ENCODE measurements around the gene VSTM2L.
A peak's percentile ranks its signal among the peaks of the same experiment; 100 is the strongest.

The VSTM2L gene

DNA sequence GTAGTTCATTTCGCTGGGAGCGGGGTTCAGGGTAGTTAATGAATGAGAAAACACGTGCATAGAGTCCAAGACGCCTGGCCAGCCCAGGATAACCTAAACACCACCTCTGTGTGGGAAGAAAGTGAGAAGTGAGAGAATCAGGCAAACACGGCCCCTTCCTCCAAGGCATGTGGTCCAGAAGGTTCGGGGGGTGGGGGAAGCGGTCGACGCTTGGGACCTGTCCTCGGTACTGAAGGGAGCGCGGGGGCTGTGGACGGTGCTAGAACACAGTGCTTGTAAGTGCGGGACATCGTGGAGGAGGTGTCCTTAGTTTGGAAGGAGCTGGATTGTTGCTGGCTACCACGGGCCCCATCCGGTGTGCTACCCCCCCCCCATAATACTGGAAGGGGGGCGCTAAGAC lies 1.7 kb upstream of the VSTM2L start:
- peak; percentile 82 for DNase-seq (ENCODE audit: low spot score)

DNA sequence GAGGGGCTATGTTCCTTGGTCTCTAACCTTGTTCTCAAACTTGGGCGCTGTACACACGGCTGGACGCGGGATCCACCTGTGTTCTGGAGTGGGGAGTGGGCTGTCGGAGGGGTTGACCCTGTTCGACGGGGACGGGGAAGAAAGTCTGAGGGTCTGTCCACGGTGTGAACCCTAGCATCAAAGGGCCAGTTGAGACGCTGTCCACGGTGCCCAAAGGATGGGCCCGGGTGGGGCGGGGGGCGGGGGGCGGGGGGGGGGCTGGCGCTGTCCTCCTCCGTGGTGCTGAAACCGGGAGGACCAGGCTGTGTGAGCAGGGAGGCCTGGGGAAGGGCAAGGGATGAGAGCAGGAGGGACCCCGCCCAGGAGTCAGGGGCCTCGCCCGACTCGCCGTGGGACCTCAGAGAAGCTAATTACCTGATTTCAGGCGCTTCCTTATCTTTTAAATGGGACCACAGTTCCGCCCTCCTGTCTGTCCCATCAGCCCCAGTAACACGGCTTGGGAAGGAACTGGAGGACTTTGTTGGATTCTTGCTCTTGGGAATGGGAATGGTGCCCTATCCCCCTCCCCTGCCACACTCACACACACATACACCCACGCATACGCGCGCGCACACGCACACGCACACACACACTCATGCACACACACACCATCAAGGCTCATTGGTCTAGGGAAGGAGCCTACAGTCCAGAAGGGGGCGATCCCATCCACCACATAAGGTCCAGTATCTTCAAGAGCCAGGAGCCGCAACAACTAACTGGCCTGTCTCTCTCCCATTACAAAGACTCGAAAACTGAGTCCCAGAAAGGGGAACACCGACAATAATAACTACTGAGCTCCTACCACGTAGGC lies 1.0 kb upstream of the VSTM2L start:
- DNase-seq (ENCODE audit: low spot score), result peak; percentile 85

DNA sequence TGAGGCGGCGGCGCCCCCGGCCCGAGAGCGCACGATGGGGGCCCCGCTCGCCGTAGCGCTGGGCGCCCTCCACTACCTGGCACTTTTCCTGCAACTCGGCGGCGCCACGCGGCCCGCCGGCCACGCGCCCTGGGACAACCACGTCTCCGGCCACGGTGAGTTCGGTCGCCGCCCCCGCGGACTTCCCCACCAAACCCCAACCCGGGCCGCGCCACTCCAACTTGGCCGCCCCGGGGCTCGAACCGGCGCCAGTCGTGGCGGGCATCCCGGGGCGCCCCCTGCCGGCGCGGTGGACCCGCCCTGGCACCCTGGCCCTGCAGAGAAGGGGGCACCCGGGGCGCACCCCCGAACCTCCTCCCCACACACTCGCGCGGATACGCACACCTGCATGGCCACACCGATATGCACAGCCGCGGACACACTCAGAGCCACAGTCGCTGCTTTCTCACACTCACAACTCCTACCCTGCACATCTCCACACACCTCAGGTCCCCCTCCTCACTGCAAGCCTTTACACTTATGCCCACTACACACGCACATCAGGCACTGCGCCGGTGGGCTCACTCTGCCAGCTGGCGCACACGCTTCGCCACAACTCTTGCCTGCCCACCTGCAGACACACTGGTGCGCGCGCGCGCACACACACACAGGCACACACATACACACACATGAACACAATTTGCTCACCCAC lies 535 bp downstream of the VSTM2L start:
- DNase-seq (ENCODE audit: low spot score), result peak; percentile 73

DNA sequence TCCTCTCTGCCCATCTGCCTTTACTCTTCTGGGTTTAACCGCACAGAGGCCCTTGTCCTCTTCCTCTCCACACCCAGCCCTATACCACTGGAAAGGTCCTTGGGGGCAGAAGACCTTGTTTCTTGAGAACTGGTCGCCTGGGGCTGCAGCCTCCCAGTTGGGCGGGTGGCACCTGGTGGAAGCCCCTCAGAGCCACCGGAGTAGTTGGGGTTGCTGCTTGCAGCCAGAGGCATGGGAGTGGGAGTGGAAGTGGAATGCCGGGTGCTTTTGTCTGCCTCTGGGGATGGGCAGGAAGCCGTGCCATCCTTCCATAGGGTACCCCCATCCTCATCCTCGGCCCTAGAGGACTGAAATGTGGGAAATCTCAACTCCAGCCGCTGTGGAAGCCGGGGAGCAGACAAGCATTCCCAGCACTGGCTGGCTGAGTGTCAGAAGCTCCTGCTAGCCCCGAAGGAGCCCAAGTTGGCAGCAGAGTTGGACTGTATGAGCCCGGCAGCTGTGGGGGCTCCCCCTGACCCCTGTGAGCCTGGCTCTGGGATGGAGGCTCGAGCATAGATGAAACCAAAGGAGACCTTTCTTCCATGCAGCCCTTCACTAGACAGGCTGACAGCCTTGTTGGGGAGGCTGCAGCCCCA lies 1.2 kb downstream of the VSTM2L start:
- no peak for DNase-seq (ENCODE audit: low spot score)

DNA sequence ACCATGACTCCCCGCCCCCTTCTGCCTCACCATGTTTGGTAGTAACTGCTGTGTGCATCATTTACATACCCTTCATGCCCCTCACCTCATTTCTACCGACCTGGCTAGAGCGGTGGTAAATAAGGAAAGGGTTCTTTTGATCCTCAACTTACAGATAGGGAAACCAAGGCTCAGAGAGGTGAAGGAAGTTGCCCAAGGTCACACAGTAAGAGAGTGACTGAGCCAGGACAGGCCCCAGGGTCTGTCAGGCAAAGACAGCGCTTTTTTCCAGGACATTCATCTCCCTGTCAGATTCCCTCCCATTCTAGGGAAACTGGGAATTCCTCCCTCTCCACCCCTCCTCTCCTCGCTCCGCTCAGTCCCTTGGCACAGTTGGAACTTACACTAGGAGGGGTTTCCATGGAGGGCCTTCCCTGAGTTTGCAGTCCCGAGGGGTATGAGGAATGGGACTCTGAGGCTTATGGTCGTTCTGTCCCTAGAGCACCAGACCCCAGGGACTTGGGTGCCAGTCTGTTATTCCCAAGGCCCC lies 2.0 kb downstream of the VSTM2L start:
- DNase-seq (ENCODE audit: low spot score), result no peak

DNA sequence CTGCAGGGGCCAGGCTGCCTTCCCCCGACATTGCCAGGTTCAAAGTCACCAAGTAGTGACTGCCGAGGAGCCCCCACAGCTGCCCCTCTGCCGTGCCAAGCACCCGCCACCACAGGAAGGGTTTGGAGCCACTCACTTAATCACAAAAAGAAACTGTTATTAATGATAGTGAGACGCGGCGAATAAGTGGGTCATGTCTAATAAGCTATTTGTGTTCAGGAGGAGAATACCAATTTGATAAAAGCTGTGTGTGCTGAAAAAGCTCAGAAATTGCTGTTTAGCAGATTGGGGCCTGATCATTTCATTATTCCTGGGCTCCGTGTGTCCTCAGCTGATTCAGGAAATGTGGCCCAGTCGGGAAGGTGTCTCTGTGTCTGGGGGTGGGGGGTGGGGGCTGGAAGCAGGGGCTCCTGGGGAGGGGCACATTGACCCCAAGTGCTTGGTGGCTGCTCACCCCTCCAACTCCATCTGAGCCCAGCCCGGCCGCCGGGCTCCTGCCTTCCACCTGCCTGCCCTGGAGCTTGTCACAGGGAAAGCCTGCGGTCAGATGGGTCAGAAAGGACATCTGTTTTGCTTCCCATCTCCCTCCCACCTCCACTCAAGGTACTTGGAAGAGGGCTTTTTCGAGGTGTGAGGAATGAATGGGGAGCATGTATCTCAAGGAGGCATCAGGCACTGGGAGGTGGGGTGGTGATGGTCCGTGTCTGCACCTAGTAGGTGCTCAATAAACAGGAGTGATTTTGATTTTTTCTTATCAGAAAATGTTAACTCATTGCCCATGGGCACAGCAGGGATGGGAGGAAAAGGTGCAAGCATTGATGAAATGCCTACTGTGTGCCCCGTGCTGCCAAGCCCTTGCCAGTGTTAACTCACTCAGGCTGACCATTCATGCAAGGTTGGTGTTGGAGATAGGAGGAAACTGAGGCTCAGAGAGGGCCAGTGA lies 3.0 kb downstream of the VSTM2L start:
- DNase-seq (ENCODE audit: low spot score), result no peak

DNA sequence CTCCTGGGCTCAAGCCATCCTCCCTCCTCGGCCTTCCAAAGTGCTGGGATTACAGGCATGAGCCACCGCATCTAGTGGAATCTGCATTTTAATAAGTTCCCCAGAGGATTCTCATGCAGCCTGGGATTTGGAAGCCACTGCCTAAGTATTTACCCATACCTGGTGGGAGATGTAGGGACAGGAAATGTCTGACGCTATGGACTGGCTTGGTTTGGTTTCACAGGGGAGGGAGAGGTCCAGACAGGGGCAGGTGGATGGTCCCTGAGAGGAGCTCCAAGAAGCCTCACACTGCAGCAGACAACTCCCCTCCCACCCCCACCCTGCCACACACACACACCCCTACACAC lies 4.4 kb downstream of the VSTM2L start:
- no peak for DNase-seq (ENCODE audit: low spot score)

DNA sequence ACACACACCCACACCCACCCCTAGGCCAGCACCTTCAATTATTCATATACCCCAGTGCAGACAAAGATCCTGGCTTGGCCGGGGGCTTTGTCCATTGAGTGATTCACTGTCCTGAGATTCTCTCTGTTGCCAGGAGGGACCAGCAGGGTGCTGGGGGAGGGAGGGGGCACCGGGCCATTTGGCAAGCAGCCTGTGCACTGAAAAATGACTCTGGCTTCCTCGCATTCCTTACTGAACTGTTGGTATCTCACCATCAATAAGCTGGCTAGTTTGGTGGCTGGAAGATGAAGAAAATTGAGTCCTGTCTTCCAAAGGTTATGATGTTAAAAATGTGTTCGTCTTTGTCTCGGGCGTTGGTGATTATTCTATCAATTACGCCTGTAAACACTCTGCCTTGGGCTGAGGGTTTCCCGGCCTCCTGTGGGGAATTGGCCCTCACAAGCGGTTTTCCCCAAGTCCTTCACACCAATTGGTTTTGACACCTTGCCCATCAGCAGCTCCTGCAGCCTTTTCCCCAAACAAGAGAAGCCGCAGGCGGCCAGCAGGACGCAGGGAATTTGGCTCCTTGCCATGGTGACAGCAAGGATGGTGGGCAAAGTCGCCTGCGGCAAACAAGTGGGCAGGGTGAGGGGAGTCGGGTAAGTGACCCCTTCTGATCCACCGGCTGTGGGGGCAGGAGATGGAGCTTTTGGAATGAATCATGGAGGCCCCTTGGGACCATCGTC lies 4.9 kb downstream of the VSTM2L start:
- peak; percentile 74 for DNase-seq (ENCODE audit: low spot score)

DNA sequence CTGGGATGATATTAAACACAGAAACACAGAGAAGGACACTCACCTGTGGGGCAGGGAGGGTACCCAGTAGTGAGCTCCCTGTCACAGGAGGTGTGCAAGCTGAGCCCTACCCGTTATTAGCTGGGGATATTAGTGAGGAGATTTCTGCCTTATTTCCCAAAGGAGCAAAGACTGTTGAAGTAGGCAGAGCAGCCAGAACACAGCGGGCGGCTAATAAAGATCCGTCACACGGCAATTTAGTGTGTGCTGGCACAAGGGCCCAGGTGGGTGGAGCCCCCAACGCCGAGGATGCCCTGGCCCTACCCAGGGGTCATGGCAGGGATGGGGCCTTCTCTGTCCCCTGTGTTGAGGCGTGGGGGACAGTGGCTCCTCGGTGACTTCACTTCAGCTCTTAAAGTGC lies 8.3 kb downstream of the VSTM2L start:
- no peak for DNase-seq (ENCODE audit: low spot score)

DNA sequence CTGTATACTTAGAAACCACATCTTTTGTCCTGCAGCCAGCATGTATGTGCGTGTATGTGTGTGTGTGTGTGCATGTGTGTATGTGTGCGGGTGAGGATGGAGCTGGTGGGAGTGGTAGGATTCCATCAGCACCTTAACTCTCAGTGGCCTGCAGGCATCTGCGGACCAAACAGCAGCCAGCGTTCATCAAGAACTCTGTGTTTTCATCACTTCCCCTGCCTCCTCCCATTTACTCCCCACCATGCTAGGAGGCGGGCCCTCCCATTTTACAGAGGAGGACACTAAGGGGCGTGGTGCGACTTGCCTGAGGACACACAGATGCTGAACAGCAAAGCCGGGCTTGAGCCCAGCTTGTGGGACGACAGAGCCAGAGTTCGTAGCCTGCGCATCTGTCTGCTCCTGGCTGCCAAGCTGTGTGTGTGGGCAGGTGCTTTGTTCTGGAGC lies 8.9 kb downstream of the VSTM2L start:
- peak; percentile 52 for DNase-seq (ENCODE audit: low spot score)

DNA sequence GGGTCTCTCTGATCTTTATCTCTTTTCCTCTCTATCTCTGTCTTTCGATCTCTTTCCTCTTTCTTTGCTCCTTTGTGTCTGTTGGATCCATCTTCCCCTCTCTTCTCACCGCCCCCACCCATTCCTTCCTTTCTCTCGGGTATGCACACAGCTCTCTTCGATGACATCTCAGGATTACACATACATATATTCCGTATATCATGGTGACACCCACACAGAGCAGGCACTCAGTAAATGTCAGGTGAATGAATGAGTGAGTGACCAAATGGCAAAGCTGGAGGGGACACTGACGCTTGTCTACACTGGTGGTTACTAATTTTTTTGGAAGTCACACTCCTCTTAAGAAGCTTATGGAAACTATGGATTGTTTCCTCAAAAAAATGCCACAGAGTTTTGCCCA lies 9.9 kb downstream of the VSTM2L start:
- no peak for DNase-seq (ENCODE audit: low spot score)

DNA sequence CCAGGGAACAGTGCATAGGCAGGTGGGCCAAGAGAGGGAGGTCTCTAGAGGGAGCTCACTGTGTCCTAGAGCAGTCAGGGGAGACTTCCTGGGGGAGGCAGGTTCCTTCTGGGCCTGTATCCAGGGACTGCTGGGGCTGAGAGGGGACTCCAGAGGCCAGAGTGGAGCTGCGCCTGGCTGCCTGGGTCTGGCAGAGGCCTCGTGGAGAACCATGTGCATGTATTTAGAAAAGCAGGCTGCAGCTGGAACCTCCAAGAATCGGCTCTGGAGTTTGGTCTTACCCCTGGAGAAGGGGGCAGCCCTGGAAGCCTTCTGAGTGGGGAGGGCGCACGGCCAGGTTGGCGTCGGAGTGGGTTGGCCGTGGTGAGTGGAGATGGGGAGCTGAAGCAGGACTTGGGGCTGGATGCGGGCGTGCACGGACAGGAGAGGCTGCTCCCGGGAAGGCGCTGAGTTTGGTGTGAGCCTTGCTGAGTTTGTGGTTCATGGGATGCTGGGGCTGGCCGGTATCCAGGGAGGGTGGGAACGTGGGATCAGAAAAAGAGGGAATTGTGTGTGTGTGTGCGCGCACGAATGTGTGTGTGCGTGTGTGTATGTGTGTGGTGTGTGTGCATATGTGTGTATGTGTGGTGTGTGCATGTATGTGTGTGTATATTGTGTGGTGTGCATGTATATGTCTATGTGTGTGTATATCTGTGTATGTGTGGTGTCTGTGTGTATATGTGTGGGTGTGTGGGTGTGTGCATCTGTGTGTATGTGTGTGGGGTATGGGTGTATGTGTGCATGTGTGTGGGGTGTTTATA lies 10.8 kb downstream of the VSTM2L start:
- DNase-seq (ENCODE audit: low spot score), result no peak

DNA sequence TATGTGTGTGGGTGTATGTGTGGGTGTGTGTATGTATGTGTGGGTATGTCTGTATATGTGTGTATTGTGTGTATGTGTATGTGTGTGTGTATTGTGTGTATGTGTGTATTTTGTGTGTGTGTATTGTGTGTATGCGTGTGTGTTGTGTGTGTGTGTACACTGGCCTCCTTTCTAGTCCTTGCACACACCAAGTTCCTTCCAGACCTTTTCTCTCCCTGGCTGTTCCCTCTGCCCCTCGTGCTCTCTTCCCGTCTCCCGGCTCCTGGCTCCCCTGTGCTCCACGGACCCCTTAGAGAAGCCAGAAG lies 11.4 kb downstream of the VSTM2L start:
- no peak for DNase-seq (ENCODE audit: low spot score)

DNA sequence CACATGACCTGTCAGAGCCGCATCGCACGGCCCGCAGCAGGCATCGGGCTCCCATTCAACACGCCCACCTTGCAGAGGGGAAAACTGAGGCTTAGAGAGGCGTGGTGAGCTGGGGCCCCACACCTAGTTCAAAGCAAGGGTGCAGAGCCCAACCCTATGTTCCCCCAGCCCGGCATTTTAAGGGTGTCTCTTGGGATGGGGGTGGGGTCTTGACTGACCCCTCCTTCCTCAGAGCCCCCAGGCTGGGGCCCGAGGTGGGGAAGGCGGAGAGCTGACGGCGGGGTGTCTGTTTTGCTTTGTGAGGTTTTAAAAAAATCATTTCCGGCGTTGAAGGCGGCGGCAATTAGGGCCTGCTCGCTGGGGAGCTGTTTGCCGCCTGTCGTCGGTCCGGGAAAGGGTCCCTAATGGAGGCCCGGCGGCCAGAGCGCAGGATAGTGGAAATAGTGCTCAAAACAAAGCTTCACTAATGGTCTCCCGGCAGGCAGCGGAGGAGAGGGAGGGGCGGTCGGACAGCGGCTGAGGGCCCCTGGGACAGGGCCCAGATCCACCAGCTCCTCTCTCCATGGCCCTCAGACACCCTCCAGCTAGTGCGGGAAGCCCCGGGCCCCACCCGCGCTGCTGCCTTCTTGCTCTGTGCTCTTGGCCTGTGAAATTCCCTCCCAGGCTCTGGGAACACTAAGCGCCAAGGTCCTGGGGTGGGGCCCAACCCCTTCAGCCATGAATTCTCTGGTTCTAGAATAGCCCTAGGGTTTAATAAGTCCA lies 11.9 kb downstream of the VSTM2L start:
- DNase-seq (ENCODE audit: low spot score), result peak; percentile 81

DNA sequence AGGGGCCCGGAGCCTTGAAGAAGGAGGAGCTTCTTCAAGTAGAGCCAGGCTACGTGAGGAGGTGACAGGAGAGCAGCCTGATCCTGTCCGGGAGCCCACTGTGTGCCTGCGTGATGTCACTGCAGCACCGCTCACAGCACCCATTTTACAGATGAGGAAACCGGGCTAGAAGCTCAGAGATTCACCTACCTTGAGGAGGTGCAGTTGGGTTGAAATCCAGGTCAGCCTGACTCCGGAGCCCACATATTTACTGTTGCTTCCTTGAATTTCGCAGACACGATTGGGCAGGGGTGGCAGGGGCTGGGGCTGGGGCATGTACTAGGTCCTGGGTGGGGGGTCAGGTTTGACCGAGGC lies 12.5 kb downstream of the VSTM2L start:
- no peak for DNase-seq (ENCODE audit: low spot score)

DNA sequence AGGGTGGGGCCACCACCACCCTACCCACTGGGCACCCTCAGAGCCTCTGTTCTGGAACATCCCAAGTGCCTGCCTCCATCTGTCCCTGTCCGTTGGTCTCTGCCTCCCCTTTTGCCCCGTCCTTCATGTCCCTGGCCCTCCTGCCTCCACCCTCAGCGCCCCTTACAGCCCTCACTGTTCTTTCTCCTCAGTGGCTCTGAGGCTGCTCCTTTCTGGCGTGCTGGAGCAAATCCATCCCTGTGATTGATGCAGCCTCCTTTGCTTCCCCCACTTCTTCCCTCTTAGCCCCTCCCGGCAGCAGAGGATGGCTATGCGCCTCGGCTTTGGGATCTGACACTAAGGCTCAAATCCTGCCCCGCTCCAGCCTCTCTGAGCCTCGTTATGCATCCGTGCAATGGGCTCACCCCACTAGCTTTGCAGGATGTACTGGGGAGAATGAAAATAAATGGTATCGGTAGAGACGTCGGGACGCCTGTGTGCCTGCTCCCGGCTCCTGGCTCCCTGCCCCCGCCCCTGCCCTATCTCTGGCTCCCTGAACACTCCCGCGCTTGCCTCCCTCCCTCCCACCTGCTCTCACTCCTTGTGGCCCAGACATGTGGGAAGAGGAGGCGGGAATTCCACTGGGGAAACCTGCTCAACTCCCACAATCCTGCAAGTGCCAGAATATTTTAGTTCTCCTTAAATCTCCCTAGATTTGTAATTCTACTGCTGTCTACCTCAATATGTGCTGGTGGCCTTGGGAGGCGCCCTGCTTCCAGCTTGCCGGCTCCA lies 13.1 kb downstream of the VSTM2L start:
- DNase-seq (ENCODE audit: low spot score), result peak; percentile 66

DNA sequence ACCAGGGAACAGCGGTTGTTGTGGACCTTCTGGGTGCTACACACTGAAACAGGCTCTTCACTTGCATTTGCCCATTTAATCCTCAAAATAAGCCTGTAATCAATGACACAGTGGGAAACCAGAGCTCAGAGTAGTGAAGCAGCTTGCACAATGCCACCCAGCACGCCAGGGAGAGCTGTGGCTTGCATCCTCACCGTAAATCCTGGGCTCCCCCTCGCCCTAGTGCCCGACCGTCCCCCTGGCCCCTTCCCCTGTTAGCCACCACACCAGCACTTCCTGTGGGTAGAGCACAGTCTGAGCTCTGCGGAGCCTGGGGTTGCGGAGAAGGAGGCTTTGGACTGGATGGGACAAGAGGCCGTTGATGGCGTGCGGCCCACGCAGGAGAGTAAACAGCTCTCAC lies 14.5 kb downstream of the VSTM2L start:
- DNase-seq (ENCODE audit: low spot score), result no peak

DNA sequence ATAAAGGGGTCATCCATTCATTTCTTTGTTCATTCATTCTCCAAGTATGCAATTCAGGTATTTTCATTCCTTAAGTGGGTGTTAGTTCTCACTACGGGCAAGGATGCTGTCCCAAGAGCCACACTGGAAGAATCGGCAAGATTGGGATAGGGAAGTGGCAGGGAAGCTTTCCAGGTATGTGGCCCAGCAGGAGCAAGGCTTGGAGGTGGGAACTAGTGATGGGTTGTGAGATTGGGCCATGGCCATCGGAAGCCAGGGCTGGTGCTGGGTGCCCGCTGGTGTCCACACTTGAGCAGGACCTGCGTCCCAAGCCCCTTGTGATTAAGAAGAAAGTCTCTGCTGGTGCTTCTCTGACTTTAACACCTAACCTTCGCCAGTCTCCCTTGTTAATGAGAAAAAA lies 15.1 kb downstream of the VSTM2L start:
- no peak for DNase-seq (ENCODE audit: low spot score)

Data from iPS-NIHi11 (cell line).